ENCODE results near the gene PTPRG. TPM values are rescaled to one million over a fixed set of nuclear protein-coding genes. Genes with fewer than 3 reads are reported as not detected.

The PTPRG gene
- total RNA-seq, 1 donor from 2014 or later: 44.3 TPM

- no peak for DNase-seq (ENCODE audit: low spot score, unreplicated experiment)
- Mint-ChIP-seq H3K27me3 (no peaks in the 10 kb centered on the region), H3K4me1 (ENCODE audit: low read depth) (peaks cover 3% of the 10 kb centered on the region), H3K27ac (no peak overlapping the region), H3K4me3 (ENCODE audit: low read depth) (no peak overlapping the region), H3K36me3 (ENCODE audit: insufficient read depth) (peaks cover 8% of the 10 kb centered on the region), H3K9me3 (ENCODE audit: low read depth) (peaks cover 2% of the 10 kb centered on the region)
- TF ChIP-seq CTCF (IDR thresholded peaks at IDR 0.05; ENCODE audit: unreplicated experiment): no peak
These were observed 104.6 kb downstream of the PTPRG start for GRCh38 chr3:61665987-61666386.

GRCh38 chr3:61666615-61667330 is 105.4 kb downstream of the PTPRG start:
- peaks cover 2% of the 10 kb centered on the region for H3K9me3 Mint-ChIP-seq (ENCODE audit: low read depth)
- no peak for DNase-seq (ENCODE audit: low spot score, unreplicated experiment)
- no peak for TF ChIP-seq CTCF (IDR thresholded peaks at IDR 0.05; ENCODE audit: unreplicated experiment)
- H3K27ac Mint-ChIP-seq: no peak overlapping the region
- H3K4me1 Mint-ChIP-seq (ENCODE audit: low read depth): peaks cover 3% of the 10 kb centered on the region
- no peaks in the 10 kb centered on the region for H3K27me3 Mint-ChIP-seq
- H3K4me3 Mint-ChIP-seq (ENCODE audit: low read depth): no peak overlapping the region
- peaks cover 10% of the 10 kb centered on the region for H3K36me3 Mint-ChIP-seq (ENCODE audit: insufficient read depth)

GRCh38 chr3:61667383-61667782 is 106.0 kb downstream of the PTPRG start:
- Mint-ChIP-seq H3K27ac (no peak overlapping the region), H3K4me1 (ENCODE audit: low read depth) (peaks cover 3% of the 10 kb centered on the region), H3K9me3 (ENCODE audit: low read depth) (peaks cover 2% of the 10 kb centered on the region), H3K27me3 (no peaks in the 10 kb centered on the region), H3K4me3 (ENCODE audit: low read depth) (no peak overlapping the region), H3K36me3 (ENCODE audit: insufficient read depth) (peaks cover 10% of the 10 kb centered on the region)
- DNase-seq (ENCODE audit: low spot score, unreplicated experiment): no peak
- no peak for TF ChIP-seq CTCF (IDR thresholded peaks at IDR 0.05; ENCODE audit: unreplicated experiment)

- Mint-ChIP-seq H3K27ac (no peak overlapping the region), H3K4me3 (ENCODE audit: low read depth) (no peak overlapping the region), H3K27me3 (no peaks in the 10 kb centered on the region), H3K4me1 (ENCODE audit: low read depth) (peaks cover 3% of the 10 kb centered on the region), H3K9me3 (ENCODE audit: low read depth) (peaks cover 2% of the 10 kb centered on the region), H3K36me3 (ENCODE audit: insufficient read depth) (peaks cover 8% of the 10 kb centered on the region)
- TF ChIP-seq CTCF (IDR thresholded peaks at IDR 0.05; ENCODE audit: unreplicated experiment): no peak
- no peak for DNase-seq (ENCODE audit: low spot score, unreplicated experiment)
These were observed 106.4 kb downstream of the PTPRG start for GRCh38 chr3:61667814-61668213.

- peaks cover 3% of the 10 kb centered on the region for H3K4me1 Mint-ChIP-seq (ENCODE audit: low read depth)
- H3K36me3 Mint-ChIP-seq (ENCODE audit: insufficient read depth): peaks cover 8% of the 10 kb centered on the region
- no peak for DNase-seq (ENCODE audit: low spot score, unreplicated experiment)
- H3K27me3 Mint-ChIP-seq: no peaks in the 10 kb centered on the region
- no peak overlapping the region for H3K27ac Mint-ChIP-seq
- H3K4me3 Mint-ChIP-seq (ENCODE audit: low read depth): no peak overlapping the region
- TF ChIP-seq CTCF (IDR thresholded peaks at IDR 0.05; ENCODE audit: unreplicated experiment): no peak
- H3K9me3 Mint-ChIP-seq (ENCODE audit: low read depth): peaks cover 2% of the 10 kb centered on the region
These were observed 107.0 kb downstream of the PTPRG start for GRCh38 chr3:61668317-61668864.
